C4-2B (cell line): ENCODE results near the gene RPS24.

Experiments
- CTCF ChIP-seq: fragments of 450-650 bp; conservative IDR thresholded peaks from 2 replicates; pipeline ENCODE4 v1.5.1; 2017; ENCODE audit warnings: mild to moderate bottlenecking
- ZFX ChIP-seq: fragments of 450-650 bp; IDR thresholded peaks from 2 replicates; pipeline ENCODE4 v1.6.1; 2017

GRCh38 chr10:78009662-78010061, 24.0 kb upstream of the RPS24 start:
- no peak for TF ChIP-seq CTCF
- no peak for TF ChIP-seq ZFX
